H1 (cell line): Measurements from ENCODE around the gene FCRLB. TPM values are rescaled to one million over a fixed set of nuclear protein-coding genes. Genes with fewer than 3 reads are reported as not detected.

ENCODE experiments used
- CTCF ChIA-PET: fragments of 300-600 bp; sonication (Branson Sonifier 250); formaldehyde crosslinking; loops from one replicate; lab custom pipeline; 2021; ENCODE audit not compliant: partially characterized antibody; lab: Charles Lee
- POLR2A ChIA-PET: fragments of 300-600 bp; sonication (Branson Sonifier 250); formaldehyde crosslinking; loops from one replicate; lab custom pipeline; 2021; ENCODE audit warnings: inconsistent platforms; ENCODE audit not compliant: partially characterized antibody; lab: Charles Lee
- DNase-seq, 2 experiments: peaks; one replicate each; pipeline versions ENCODE4 v3.0.0 to v3.0.0-alpha.2; 2010 to 2022; ENCODE audit warnings: low spot score in 2 of 2, low read depth in 1 of 2, mixed read lengths in 1 of 2
- FAIRE-seq: peaks from 2 replicates; lab custom pipeline; 2011; peaks lifted over from hg19 to GRCh38; lab: Jason Lieb, UNC
- H2AFZ ChIP-seq: 2 replicates; pipeline ENCODE4 v1.8.1; 2012; ENCODE audit warnings: low read length, inconsistent platforms
- H2AK5ac ChIP-seq: 2 replicates; pipeline ENCODE4 v1.6.1; 2013; ENCODE audit warnings: low read depth, low read length
- H2BK120ac ChIP-seq: replicated peaks from 2 replicates; pipeline ENCODE3; 2013; ENCODE audit warnings: low read depth, low read length, inconsistent platforms
- H2BK12ac ChIP-seq: 2 replicates; pipeline ENCODE4 v1.6.1; 2013; ENCODE audit warnings: low read depth, low read length
- H2BK15ac ChIP-seq: 2 replicates; pipeline ENCODE4 v1.6.1; 2013; ENCODE audit warnings: low read length
- H2BK20ac ChIP-seq: 2 replicates; pipeline ENCODE4 v1.6.1; 2013; ENCODE audit warnings: low read length
- H2BK5ac ChIP-seq: 2 replicates; pipeline ENCODE4 v1.6.1; 2013; ENCODE audit warnings: low read depth, low read length
- H3K14ac ChIP-seq: 2 replicates; pipeline ENCODE4 v1.6.1; 2013; ENCODE audit warnings: inconsistent platforms; ENCODE audit not compliant: insufficient read length
- H3K18ac ChIP-seq: 2 replicates; pipeline ENCODE4 v1.6.1; 2013; ENCODE audit warnings: low read length; ENCODE audit errors: extremely low read depth
- H3K23ac ChIP-seq: 2 replicates; pipeline ENCODE4 v1.6.1; 2013; ENCODE audit warnings: inconsistent platforms; ENCODE audit not compliant: insufficient read length
- H3K23me2 ChIP-seq: 2 replicates; pipeline ENCODE4 v1.6.1; 2013; ENCODE audit warnings: low read depth, low read length
- H3K27ac ChIP-seq: 2 replicates; pipeline ENCODE4 v1.6.1; 2011; ENCODE audit warnings: low read depth, low read length, inconsistent platforms
- H3K27me3 ChIP-seq, 4 experiments: replicated peaks in 1 of 4; 1 replicate in 1 of 4; 2 replicates in 3 of 4; pipeline versions ENCODE4 v1.6.1 to v1.8.1; 2011 to 2013; ENCODE audit warnings: low read length in 3 of 4, mild to moderate bottlenecking in 3 of 4, inconsistent platforms in 2 of 4, mixed read lengths in 2 of 4, moderate library complexity in 1 of 4; ENCODE audit not compliant: control insufficient read depth in 3 of 4, insufficient read depth in 3 of 4; ENCODE audit errors: extremely low read depth in 1 of 4
- H3K36me3 ChIP-seq, 4 experiments: 2 replicates each; pipeline versions ENCODE4 v1.6.1 to v1.8.1; 2011 to 2013; ENCODE audit warnings: mild to moderate bottlenecking in 4 of 4, low read length in 3 of 4, moderate library complexity in 2 of 4, control low read depth in 1 of 4, inconsistent platforms in 1 of 4; ENCODE audit not compliant: insufficient read depth in 4 of 4, control insufficient read depth in 2 of 4
- H3K4ac ChIP-seq: replicated peaks from 2 replicates; pipeline ENCODE3; 2013; ENCODE audit warnings: low read length, low read depth, mixed read lengths, inconsistent platforms; ENCODE audit not compliant: insufficient read length
- H3K4me1 ChIP-seq, 4 experiments: replicated peaks in 1 of 4; 1 replicate in 1 of 4; 2 replicates in 3 of 4; pipeline versions ENCODE4 v1.6.1 to v1.8.1; 2011 to 2013; ENCODE audit warnings: low read length in 3 of 4, inconsistent platforms in 2 of 4, mixed read lengths in 1 of 4; ENCODE audit not compliant: insufficient read depth in 4 of 4, control insufficient read depth in 3 of 4
- H3K4me2 ChIP-seq, 2 experiments: 2 replicates each; pipeline versions ENCODE4 v1.6.1 to v1.8.1; 2011 to 2013; ENCODE audit warnings: low read depth in 2 of 2, low read length in 2 of 2, control low read depth in 1 of 2, inconsistent platforms in 1 of 2, mild to moderate bottlenecking in 1 of 2; ENCODE audit not compliant: insufficient read depth in 1 of 2
- H3K4me3 ChIP-seq, 4 experiments: fragments of 200-600, 300-600 bp in 1 of 4; sonication (generic), shearing (Covaris generic), sonication (Bioruptor Twin) in 1 of 4; 2 replicates each; pipeline versions ENCODE4 v1.5.1 to v1.8.1; 2011 to 2016; ENCODE audit warnings: low read length in 4 of 4, low read depth in 3 of 4, control low read depth in 2 of 4, inconsistent platforms in 2 of 4, mild to moderate bottlenecking in 2 of 4, mixed read lengths in 1 of 4, moderate library complexity in 1 of 4; ENCODE audit not compliant: insufficient read depth in 2 of 4; ENCODE audit errors: extremely low read depth in 1 of 4
- H3K56ac ChIP-seq: replicated peaks from 2 replicates; pipeline ENCODE3; 2013; ENCODE audit warnings: low read depth, mild to moderate bottlenecking, mixed read lengths, low read length, inconsistent platforms; ENCODE audit not compliant: insufficient read length
- H3K79me1 ChIP-seq: 2 replicates; pipeline ENCODE4 v1.6.1; 2013; ENCODE audit warnings: low read depth, low read length, control low read depth
- H3K79me2 ChIP-seq, 2 experiments: 2 replicates each; pipeline versions ENCODE4 v1.6.1 to v1.8.1; 2012 to 2013; ENCODE audit warnings: low read length in 2 of 2, mild to moderate bottlenecking in 2 of 2, inconsistent platforms in 1 of 2; ENCODE audit not compliant: insufficient read depth in 2 of 2, control insufficient read depth in 1 of 2
- H3K9ac ChIP-seq, 4 experiments: replicated peaks in 1 of 4; 1 replicate in 1 of 4; 2 replicates in 3 of 4; pipeline versions ENCODE4 v1.6.1 to v1.8.1; 2011 to 2013; ENCODE audit warnings: low read depth in 3 of 4, low read length in 3 of 4, control low read depth in 2 of 4, mild to moderate bottlenecking in 2 of 4, moderate library complexity in 2 of 4, inconsistent platforms in 1 of 4; ENCODE audit errors: extremely low read depth in 1 of 4
- H3K9me3 ChIP-seq, 2 experiments: 2 replicates each; pipeline versions ENCODE4 v1.6.1 to v1.8.1; 2012 to 2013; ENCODE audit warnings: mild to moderate bottlenecking in 2 of 2, moderate library complexity in 2 of 2, control low read depth in 1 of 2, inconsistent platforms in 1 of 2, low read depth in 1 of 2, low read length in 1 of 2, mixed read lengths in 1 of 2; ENCODE audit not compliant: insufficient read depth in 2 of 2
- H4K20me1 ChIP-seq, 2 experiments: replicated peaks in 1 of 2; 2 replicates each; pipeline versions ENCODE3 to v1.8.1; 2011 to 2013; ENCODE audit warnings: inconsistent platforms in 2 of 2, low read length in 2 of 2, mild to moderate bottlenecking in 1 of 2; ENCODE audit not compliant: insufficient read depth in 2 of 2, control insufficient read depth in 1 of 2
- H4K5ac ChIP-seq: 2 replicates; pipeline ENCODE4 v1.6.1; 2013; ENCODE audit warnings: low read length, low read depth, mixed read lengths, inconsistent platforms; ENCODE audit not compliant: insufficient read length
- H4K8ac ChIP-seq: 2 replicates; pipeline ENCODE4 v1.8.0; 2013; ENCODE audit warnings: mild to moderate bottlenecking, moderate library complexity, low read length, inconsistent platforms; ENCODE audit not compliant: insufficient read depth; ENCODE audit errors: extremely low read depth
- H4K91ac ChIP-seq: replicated peaks from 2 replicates; pipeline ENCODE3; 2013; ENCODE audit warnings: low read length, mixed read lengths, inconsistent platforms; ENCODE audit not compliant: insufficient read length
- BACH1 ChIP-seq: IDR thresholded peaks from 2 replicates; pipeline ENCODE4 v1.6.1; 2012; ENCODE audit warnings: low read length, improper control_type of control experiment
- CTBP2 ChIP-seq: IDR thresholded peaks from 2 replicates; pipeline ENCODE4 v1.7.0; 2011; ENCODE audit warnings: borderline replicate concordance, mild to moderate bottlenecking, moderate library complexity, mixed read lengths, low read length; ENCODE audit not compliant: insufficient read depth, insufficient read length
- HDAC6 ChIP-seq: IDR thresholded peaks from one replicate; pipeline ENCODE4 v1.7.1; 2012; ENCODE audit warnings: low read depth, mild to moderate bottlenecking, inconsistent platforms, low read length, moderate library complexity
- JUN ChIP-seq: IDR thresholded peaks from 2 replicates; pipeline ENCODE4 v1.6.1; 2011; ENCODE audit warnings: low read depth, mild to moderate bottlenecking, improper control_type of control experiment, low read length
- RBBP5 ChIP-seq: IDR thresholded peaks from 2 replicates; pipeline ENCODE4 v1.7.1; 2012; ENCODE audit warnings: low read depth, mild to moderate bottlenecking, inconsistent platforms, low read length, moderate library complexity, borderline replicate concordance
- RNF2 ChIP-seq: fragments of 200-900, 300-1000 bp; sonication (generic); IDR thresholded peaks from 2 replicates; pipeline ENCODE4 v1.7.1; 2016; ENCODE audit warnings: borderline replicate concordance, low read depth, mild to moderate bottlenecking, antibody characterized with exemption, low read length; ENCODE audit not compliant: poor library complexity, severe bottlenecking; ENCODE audit errors: missing control alignments
- SUZ12 ChIP-seq: fragments of 200-600 bp; sonication (generic); IDR thresholded peaks from 2 replicates; pipeline ENCODE4 v1.6.1; 2012; ENCODE audit warnings: mild to moderate bottlenecking, inconsistent platforms, low read length, moderate library complexity, mixed read lengths
- USF2 ChIP-seq: IDR thresholded peaks from 2 replicates; pipeline ENCODE4 v1.6.1; 2011; ENCODE audit warnings: low read length, improper control_type of control experiment
- YY1 ChIP-seq: IDR thresholded peaks from 2 replicates; pipeline ENCODE4 v1.6.1; 2011; ENCODE audit warnings: low read depth, mild to moderate bottlenecking, low read length
- WGBS, 2 experiments: shearing (Covaris generic) in 1 of 2; methylation state at CpG; one replicate each; pipeline versions ENCODE4 v1.1.6 to v1.1.7; 2013 to 2015; ENCODE audit warnings: low lambda C conversion rate in 2 of 2, mixed read lengths in 2 of 2, inconsistent platforms in 1 of 2, low coverage in 1 of 2, missing lambda C conversion rate in 1 of 2; ENCODE audit not compliant: insufficient replicate concordance in 2 of 2, insufficient coverage in 1 of 2, insufficient read length in 1 of 2; ENCODE audit errors: extremely low coverage in 1 of 2, missing lambda C conversion rate in 1 of 2; 5-methylcytosine and 5-hydroxymethylcytosine counted together
- polyA plus RNA-seq, 7 experiments: library from polyadenylated mRNA; depleted of rRNA in 3 of 7; stranded (reverse) in 5 of 7; unstranded in 2 of 7; fragments of >200 nt in 5 of 7; fragments of 200-250 nt in 2 of 7; gene quantifications; 1 replicate in 5 of 7; 2 replicates in 1 of 7; 4 replicates in 1 of 7; pipeline versions ENCODE4 v1.2.1 to v1.2.3, GENCODE V29; 2011 to 2013; ENCODE audit warnings: missing spikeins in 2 of 7, mixed read lengths in 2 of 7
- total RNA-seq: library from RNA; stranded (reverse); fragmentation: NEBNext Ultra II Directional; extraction: Animal tissue kit (Norgen Biotek cat#: 25700); gene quantifications from 2 replicates; pipeline ENCODE4 v1.2.1, GENCODE V29; 2021
- TF ChIP-seq, protein P1 (sequence below): IDR thresholded peaks from 2 replicates; pipeline ENCODE4 v1.6.1; 2012; ENCODE audit warnings: low read length, inconsistent platforms

The FCRLB gene
- total and polyA plus RNA-seq, 2 of the 8 experiments (the other 6 are each of a cell fraction or from before 2014, with no cell fraction given): 0.14 to 0.24 TPM

DNA sequence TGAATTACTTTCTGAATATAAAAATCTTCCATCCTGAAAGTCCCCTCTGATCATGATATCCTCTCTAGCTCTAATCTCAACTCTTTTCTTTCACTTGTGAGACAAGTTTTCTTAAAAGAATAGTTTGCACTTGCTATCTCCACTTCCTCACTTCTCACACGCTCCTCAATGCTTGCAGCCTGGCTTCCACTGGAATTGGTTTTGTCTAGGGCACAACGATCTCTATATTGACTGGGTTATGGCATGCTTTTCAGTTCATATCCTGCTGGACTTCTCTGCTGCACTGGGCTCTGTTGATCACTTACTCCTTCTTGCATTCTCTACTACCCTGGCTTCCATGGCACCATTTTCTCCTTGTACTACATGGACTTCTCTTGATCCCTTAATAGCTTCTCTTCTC lies 13.8 kb upstream of the FCRLB start:
- no peak overlapping the region for H2AFZ ChIP-seq
- H3K4me2 ChIP-seq: no peak overlapping the region
- no peak overlapping the region for H3K56ac ChIP-seq
- no peak overlapping the region for H3K27ac ChIP-seq
- DNase-seq (no peak), FAIRE-seq (no peak)
- no peak overlapping the region for H2AK5ac ChIP-seq
- H2BK20ac ChIP-seq: no peak overlapping the region
- no peak overlapping the region for H4K91ac ChIP-seq
- H3K4me3 ChIP-seq: no peak overlapping the region
- H3K79me2 ChIP-seq: no peaks in the 10 kb centered on the region
- no peaks in the 10 kb centered on the region for H3K9me3 ChIP-seq
- H3K18ac ChIP-seq: no peak overlapping the region
- H3K4me1 ChIP-seq: no peaks in the 10 kb centered on the region
- no peaks in the 10 kb centered on the region for H3K36me3 ChIP-seq
- no peak overlapping the region for H2BK12ac ChIP-seq
- 93% methylated on average over 2 of the region's 2 CpGs; no CpG with 5 or more reads in 1 of the 2 experiments for WGBS, 2 experiments
- no peak overlapping the region for H3K14ac ChIP-seq
- ChIA-PET CTCF (interaction anchor here (0.9 to 1.6 kb wide), 2 partner anchors 14 to 18 kb away, joined by 3 to 4 read pairs; no protein-coding TSS in a partner anchor), POLR2A (interaction anchor here (1.7 kb wide), 1 partner anchor 19 kb away, joined by 7 read pairs; no protein-coding TSS in a partner anchor)
- H2BK5ac ChIP-seq: no peak overlapping the region
- H3K23ac ChIP-seq: no peak overlapping the region
- H4K8ac ChIP-seq: no peak overlapping the region
- H4K5ac ChIP-seq: no peak overlapping the region
- H3K27me3 ChIP-seq: peaks cover 0 to 2% (median 0%) of the 10 kb centered on the region in 4 experiments; a peak in 1 of 7 replicates
- H2BK15ac ChIP-seq: no peak overlapping the region
- no peaks in the 10 kb centered on the region for H4K20me1 ChIP-seq
- no peaks in the 10 kb centered on the region for H3K79me1 ChIP-seq
- TF ChIP-seq CTBP2: no peak
- no peak for TF ChIP-seq HDAC6
- no peak for TF ChIP-seq BACH1
- TF ChIP-seq, protein P1, sequence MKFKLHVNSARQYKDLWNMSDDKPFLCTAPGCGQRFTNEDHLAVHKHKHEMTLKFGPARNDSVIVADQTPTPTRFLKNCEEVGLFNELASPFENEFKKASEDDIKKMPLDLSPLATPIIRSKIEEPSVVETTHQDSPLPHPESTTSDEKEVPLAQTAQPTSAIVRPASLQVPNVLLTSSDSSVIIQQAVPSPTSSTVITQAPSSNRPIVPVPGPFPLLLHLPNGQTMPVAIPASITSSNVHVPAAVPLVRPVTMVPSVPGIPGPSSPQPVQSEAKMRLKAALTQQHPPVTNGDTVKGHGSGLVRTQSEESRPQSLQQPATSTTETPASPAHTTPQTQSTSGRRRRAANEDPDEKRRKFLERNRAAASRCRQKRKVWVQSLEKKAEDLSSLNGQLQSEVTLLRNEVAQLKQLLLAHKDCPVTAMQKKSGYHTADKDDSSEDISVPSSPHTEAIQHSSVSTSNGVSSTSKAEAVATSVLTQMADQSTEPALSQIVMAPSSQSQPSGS: no peak
- TF ChIP-seq USF2: no peak
- no peak for TF ChIP-seq YY1
- TF ChIP-seq RNF2: no peak
- no peak for TF ChIP-seq JUN
- TF ChIP-seq SUZ12: no peak
- TF ChIP-seq RBBP5: no peak
- no peak overlapping the region for H3K4ac ChIP-seq
- no peak overlapping the region for H2BK120ac ChIP-seq
- H3K23me2 ChIP-seq: no peaks in the 10 kb centered on the region
- no peak overlapping the region for H3K9ac ChIP-seq
